GM12872 (cell line): Measurements from ENCODE around the gene FMO4.

Experiments
- CTCF ChIP-seq: IDR thresholded peaks from 3 replicates; pipeline ENCODE4 v1.5.1; 2011; ENCODE audit warnings: low read depth, mild to moderate bottlenecking, low read length, moderate library complexity; ENCODE audit not compliant: insufficient read depth

The FMO4 gene

GRCh38 chr1:171335964-171336363, 22.0 kb downstream of the FMO4 start:
- TF ChIP-seq CTCF, result no peak

- no peak for TF ChIP-seq CTCF
Measured at GRCh38 chr1:171343727-171344472, 29.9 kb downstream of the FMO4 start.

GRCh38 chr1:171344473-171344820, 30.5 kb downstream of the FMO4 start:
- no peak for TF ChIP-seq CTCF

- TF ChIP-seq CTCF, result no peak
Measured at GRCh38 chr1:171345536-171345935, 31.6 kb downstream of the FMO4 start.

- TF ChIP-seq CTCF, result no peak
Measured at GRCh38 chr1:171346881-171347280, 32.9 kb downstream of the FMO4 start.

- no peak for TF ChIP-seq CTCF
Measured at GRCh38 chr1:171350594-171350993, 36.6 kb downstream of the FMO4 start.

- no peak for TF ChIP-seq CTCF
Measured at GRCh38 chr1:171351961-171352360, 38.0 kb downstream of the FMO4 start.
